Measurements from ENCODE around the gene TRA2A. TPM values are rescaled to one million over a fixed set of nuclear protein-coding genes. Genes with fewer than 3 reads are reported as not detected.

The TRA2A gene
- total RNA-seq, 3 donors from 2014 or later (not counting 1 experiment from before 2014, with no cell fraction given), result 269 to 385 (median 324) TPM

- intact Hi-C loops (cut with micrococcal nuclease), result no loop called here
- H3K4me1 ChIP-seq (ENCODE audit: control insufficient read depth, insufficient read depth, low read length), result peaks cover 41% of the 10 kb centered on the region
Observed at GRCh38 chr7:23473844-23474093, 58.0 kb downstream of the TRA2A start.

DNA sequence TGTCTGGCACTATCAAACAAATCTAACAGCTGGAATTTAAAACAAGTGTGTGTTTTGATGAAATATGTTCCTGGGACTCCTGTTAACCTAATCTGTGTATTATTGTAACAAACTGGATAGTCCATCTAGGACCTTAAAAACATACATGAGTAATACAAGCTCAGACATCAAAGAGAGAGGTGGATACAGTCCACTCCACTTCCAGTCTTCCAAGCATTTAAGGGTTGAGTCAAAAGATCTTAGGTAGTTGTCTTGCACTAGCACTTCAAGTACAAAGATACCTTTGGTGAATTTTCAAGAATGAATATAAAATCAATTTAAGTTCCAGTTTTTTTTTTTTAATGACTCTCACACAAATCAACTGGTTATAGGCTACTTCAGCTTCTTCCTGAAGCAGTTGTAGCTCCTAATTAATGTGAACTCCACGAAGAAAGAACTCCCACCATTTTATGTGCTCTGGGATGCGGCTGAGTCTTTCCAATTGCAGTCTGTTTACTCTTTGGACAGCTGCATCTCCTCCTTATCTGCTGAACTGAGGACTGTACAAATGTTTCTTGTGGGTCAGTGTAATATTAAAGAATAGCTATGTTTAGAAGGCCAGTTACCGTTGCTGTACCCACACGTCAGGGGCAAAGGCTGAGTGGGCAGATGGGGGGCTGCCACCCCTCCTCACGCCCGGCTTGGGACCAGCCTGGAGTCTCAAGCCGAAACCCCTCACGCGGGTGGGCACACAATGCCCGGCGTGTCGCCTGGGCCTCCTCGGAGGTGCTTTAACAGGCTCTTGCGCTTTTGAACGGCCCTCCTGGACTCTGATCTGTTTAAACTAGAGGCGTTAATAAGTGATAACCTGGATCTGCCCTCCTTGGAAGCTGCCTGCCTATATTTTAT is 58.6 kb downstream of the TRA2A start:
- Histone ChIP-seq H3K27me3 (ENCODE audit: control insufficient read depth, insufficient read depth, low read length) (peaks cover 84% of the 10 kb centered on the region), H3K4me3 (ENCODE audit: low read length) (no peak overlapping the region), H3K36me3 (ENCODE audit: control insufficient read depth, insufficient read depth, low read length) (no peaks in the 10 kb centered on the region), H3K4me1 (ENCODE audit: control insufficient read depth, insufficient read depth, low read length) (peaks cover 46% of the 10 kb centered on the region), H3K27ac (ENCODE audit: low read length) (no peak overlapping the region), H3K9me3 (ENCODE audit: control insufficient read depth, insufficient read depth, low read length) (peaks cover 13% of the 10 kb centered on the region)
- no peaks in the 10 kb centered on the region for H3K9me3 Mint-ChIP-seq
- no peaks in the 10 kb centered on the region for H3K36me3 Mint-ChIP-seq
- intact Hi-C loops (cut with micrococcal nuclease), result no loop called here
- H3K4me3 Mint-ChIP-seq, result peak overlapping the region; percentile 29
- no peak for DNase-seq
- no peak overlapping the region for H3K27ac Mint-ChIP-seq
- H3K27me3 Mint-ChIP-seq (ENCODE audit: low read depth in 2 of 2), result peaks cover 53 to 72% of the 10 kb centered on the region in 2 donors
- no peak for ATAC-seq
- TF ChIP-seq, protein P1, sequence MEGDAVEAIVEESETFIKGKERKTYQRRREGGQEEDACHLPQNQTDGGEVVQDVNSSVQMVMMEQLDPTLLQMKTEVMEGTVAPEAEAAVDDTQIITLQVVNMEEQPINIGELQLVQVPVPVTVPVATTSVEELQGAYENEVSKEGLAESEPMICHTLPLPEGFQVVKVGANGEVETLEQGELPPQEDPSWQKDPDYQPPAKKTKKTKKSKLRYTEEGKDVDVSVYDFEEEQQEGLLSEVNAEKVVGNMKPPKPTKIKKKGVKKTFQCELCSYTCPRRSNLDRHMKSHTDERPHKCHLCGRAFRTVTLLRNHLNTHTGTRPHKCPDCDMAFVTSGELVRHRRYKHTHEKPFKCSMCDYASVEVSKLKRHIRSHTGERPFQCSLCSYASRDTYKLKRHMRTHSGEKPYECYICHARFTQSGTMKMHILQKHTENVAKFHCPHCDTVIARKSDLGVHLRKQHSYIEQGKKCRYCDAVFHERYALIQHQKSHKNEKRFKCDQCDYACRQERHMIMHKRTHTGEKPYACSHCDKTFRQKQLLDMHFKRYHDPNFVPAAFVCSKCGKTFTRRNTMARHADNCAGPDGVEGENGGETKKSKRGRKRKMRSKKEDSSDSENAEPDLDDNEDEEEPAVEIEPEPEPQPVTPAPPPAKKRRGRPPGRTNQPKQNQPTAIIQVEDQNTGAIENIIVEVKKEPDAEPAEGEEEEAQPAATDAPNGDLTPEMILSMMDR (IDR thresholded peaks at IDR 0.05), result no peak
- WGBS (ENCODE audit: insufficient coverage), result 12% methylated on average over 16 of the region's 16 CpGs
- H3K4me1 Mint-ChIP-seq, result peaks cover 27 to 39% of the 10 kb centered on the region in 2 donors

More at GRCh38 chr7:23473844-23474093, 58.0 kb downstream of the TRA2A start:
- DNase-seq, result no peak
- Mint-ChIP-seq H3K4me1 (peaks cover 26 to 34% of the 10 kb centered on the region in 2 donors), H3K9me3 (no peaks in the 10 kb centered on the region), H3K27ac (no peak overlapping the region), H3K4me3 (no peak overlapping the region), H3K36me3 (no peaks in the 10 kb centered on the region), H3K27me3 (ENCODE audit: low read depth in 2 of 2) (peaks cover 56 to 76% of the 10 kb centered on the region in 2 donors)
- TF ChIP-seq, protein P1 (IDR thresholded peaks at IDR 0.05), result no peak
- 2% methylated on average over 23 of the region's 23 CpGs for WGBS (ENCODE audit: insufficient coverage)
- no peak overlapping the region for H3K4me3 ChIP-seq (ENCODE audit: low read length)
- H3K9me3 ChIP-seq (ENCODE audit: control insufficient read depth, insufficient read depth, low read length), result peaks cover 13% of the 10 kb centered on the region
- H3K27me3 ChIP-seq (ENCODE audit: control insufficient read depth, insufficient read depth, low read length), result peaks cover 83% of the 10 kb centered on the region
- no peak overlapping the region for H3K27ac ChIP-seq (ENCODE audit: low read length)
- H3K36me3 ChIP-seq (ENCODE audit: control insufficient read depth, insufficient read depth, low read length), result no peaks in the 10 kb centered on the region
- ATAC-seq, result no peak

DNA sequence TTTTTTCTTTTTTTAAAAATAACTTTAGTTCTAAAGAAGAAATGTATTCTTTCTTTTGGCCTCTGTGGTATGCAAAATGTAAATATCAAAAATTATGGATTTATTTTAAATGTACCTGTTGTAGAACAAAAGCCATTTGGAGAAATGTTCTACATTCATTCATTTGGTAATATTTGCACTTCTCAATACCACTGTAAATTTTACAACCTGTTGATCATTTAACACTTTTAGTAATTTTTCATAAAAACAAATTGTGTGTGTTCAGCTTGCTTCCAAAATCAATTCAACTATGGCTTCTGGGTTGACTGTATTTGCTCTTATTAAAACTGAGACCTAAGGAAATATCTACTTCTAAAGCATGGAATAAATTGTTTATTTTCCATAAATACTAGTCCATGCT is 59.2 kb downstream of the TRA2A start:
- H3K27ac Mint-ChIP-seq, result no peak overlapping the region
- H3K4me3 ChIP-seq (ENCODE audit: low read length), result no peak overlapping the region

More for the DNA sequence above, 59.2 kb downstream of the TRA2A start:
- peaks cover 53% of the 10 kb centered on the region for H3K4me1 ChIP-seq (ENCODE audit: control insufficient read depth, insufficient read depth, low read length)
- Mint-ChIP-seq H3K36me3 (no peaks in the 10 kb centered on the region), H3K4me1 (peaks cover 34 to 46% of the 10 kb centered on the region in 2 donors), H3K27me3 (ENCODE audit: low read depth in 2 of 2) (peaks cover 58 to 77% of the 10 kb centered on the region in 2 donors), H3K4me3 (no peak overlapping the region), H3K9me3 (no peaks in the 10 kb centered on the region)
- no peak for ATAC-seq
- no peaks in the 10 kb centered on the region for H3K36me3 ChIP-seq (ENCODE audit: control insufficient read depth, insufficient read depth, low read length)
- intact Hi-C loops (cut with micrococcal nuclease), result no loop called here
- H3K27me3 ChIP-seq (ENCODE audit: control insufficient read depth, insufficient read depth, low read length), result peaks cover 85% of the 10 kb centered on the region
- no peak for DNase-seq
- TF ChIP-seq, protein P1 (IDR thresholded peaks at IDR 0.05), result no peak
- no peak overlapping the region for H3K27ac ChIP-seq (ENCODE audit: low read length)
- peaks cover 13% of the 10 kb centered on the region for H3K9me3 ChIP-seq (ENCODE audit: control insufficient read depth, insufficient read depth, low read length)

Measured in natural killer cell (primary cell).